CD14-positive monocyte (primary cell): ENCODE measurements around the gene CENPL. TPM values are rescaled to one million over a fixed set of nuclear protein-coding genes. Genes with fewer than 3 reads are reported as not detected.
"Not testable (repeated sequence)": the region's sequence is repeated elsewhere in the genome, so short reads cannot be mapped to it uniquely, and the experiment has no call there.

ENCODE experiments used
- DNase-seq, 3 donors: peaks; one replicate each; pipeline ENCODE4 v3.0.0-alpha.2; 2011 to 2022
- H2AFZ ChIP-seq: 2 replicates; pipeline ENCODE4 v1.6.0; 2012; ENCODE audit warnings: mild to moderate bottlenecking, low read depth, low read length, inconsistent platforms; ENCODE audit not compliant: insufficient read depth, poor library complexity, severe bottlenecking
- H3K27ac ChIP-seq, 2 donors: 1 replicate in 1 of 2; 2 replicates in 1 of 2; pipeline ENCODE4 v1.5.1; 2012 to 2013; ENCODE audit warnings: low read length in 2 of 2, control low read depth in 1 of 2, inconsistent platforms in 1 of 2, low read depth in 1 of 2, mild to moderate bottlenecking in 1 of 2
- H3K27me3 ChIP-seq, 2 donors: one replicate each; pipeline versions ENCODE4 v1.6.0 to v1.6.1; 2011 to 2013; ENCODE audit warnings: low read length in 2 of 2; ENCODE audit not compliant: control insufficient read depth in 2 of 2, insufficient read depth in 2 of 2
- H3K36me3 ChIP-seq, 2 donors: replicated peaks in 1 of 2; 1 replicate in 1 of 2; 2 replicates in 1 of 2; pipeline versions ENCODE4 v1.5.1 to v1.6.1; 2012 to 2013; ENCODE audit warnings: low read length in 2 of 2, control low read depth in 1 of 2, inconsistent platforms in 1 of 2, mild to moderate bottlenecking in 1 of 2; ENCODE audit not compliant: insufficient read depth in 2 of 2, control insufficient read depth in 1 of 2
- H3K4me1 ChIP-seq, 2 donors: 1 replicate in 1 of 2; 2 replicates in 1 of 2; pipeline versions ENCODE4 v1.5.1 to v1.6.1; 2012 to 2013; ENCODE audit warnings: low read length in 2 of 2, control low read depth in 1 of 2, inconsistent platforms in 1 of 2, mild to moderate bottlenecking in 1 of 2, moderate library complexity in 1 of 2; ENCODE audit not compliant: insufficient read depth in 2 of 2, control insufficient read depth in 1 of 2
- H3K4me2 ChIP-seq: replicated peaks from 2 replicates; pipeline ENCODE3; 2012; ENCODE audit warnings: low read length, moderate library complexity, mild to moderate bottlenecking; ENCODE audit not compliant: poor library complexity, severe bottlenecking; ENCODE audit errors: extremely low read depth
- H3K4me3 ChIP-seq, 3 experiments: fragments of 200-600 bp in 1 of 3; sonication (generic) in 1 of 3; replicated peaks in 1 of 3; 1 replicate in 2 of 3; 2 replicates in 1 of 3; pipeline ENCODE4 v1.5.1; 2011 to 2013; ENCODE audit warnings: low read length in 3 of 3, mild to moderate bottlenecking in 3 of 3, control low read depth in 2 of 3, low read depth in 2 of 3, inconsistent platforms in 1 of 3, moderate library complexity in 1 of 3
- H3K79me2 ChIP-seq: 2 replicates; pipeline ENCODE4 v1.6.0; 2012; ENCODE audit warnings: mild to moderate bottlenecking, control low read depth, inconsistent platforms, low read length, moderate library complexity; ENCODE audit not compliant: insufficient read depth
- H3K9ac ChIP-seq: 2 replicates; pipeline ENCODE4 v1.6.0; 2017; ENCODE audit warnings: low read length, mild to moderate bottlenecking; ENCODE audit not compliant: insufficient read depth, poor library complexity, severe bottlenecking
- H3K9me3 ChIP-seq, 2 donors: replicated peaks in 1 of 2; 1 replicate in 1 of 2; 2 replicates in 1 of 2; pipeline versions ENCODE4 v1.5.1 to v1.6.1; 2012 to 2013; ENCODE audit warnings: low read length in 2 of 2, control low read depth in 1 of 2; ENCODE audit not compliant: control insufficient read depth in 1 of 2, insufficient read depth in 1 of 2
- H4K20me1 ChIP-seq: 2 replicates; pipeline ENCODE4 v1.6.0; 2012; ENCODE audit warnings: mild to moderate bottlenecking, low read length, control low read depth, moderate library complexity; ENCODE audit not compliant: insufficient read depth
- H3K27ac Mint-ChIP-seq, 7 donors: one replicate each; pipeline ENCODE4 v1.8.0; 2020; ENCODE audit warnings: mild to moderate bottlenecking in 7 of 7, mixed read lengths in 7 of 7, moderate library complexity in 6 of 7, inconsistent platforms in 2 of 7
- H3K27me3 Mint-ChIP-seq, 3 donors: one replicate each; pipeline ENCODE4 v1.8.0; 2021 to 2022; ENCODE audit warnings: low read depth in 3 of 3, mild to moderate bottlenecking in 3 of 3, mixed read lengths in 3 of 3, moderate library complexity in 3 of 3, inconsistent platforms in 1 of 3
- H3K36me3 Mint-ChIP-seq, 2 donors: one replicate each; pipeline ENCODE4 v1.8.0; 2020; ENCODE audit warnings: mixed read lengths in 2 of 2, inconsistent platforms in 1 of 2, mild to moderate bottlenecking in 1 of 2
- H3K4me1 Mint-ChIP-seq: one replicate; pipeline ENCODE4 v1.8.0; 2020; ENCODE audit warnings: mild to moderate bottlenecking, mixed read lengths
- H3K4me3 Mint-ChIP-seq, 2 donors: one replicate each; pipeline ENCODE4 v1.8.0; 2020; ENCODE audit warnings: mild to moderate bottlenecking in 2 of 2, mixed read lengths in 2 of 2, moderate library complexity in 1 of 2
- H3K9me3 Mint-ChIP-seq, 7 donors: one replicate each; pipeline ENCODE4 v1.8.0; 2020 to 2022; ENCODE audit warnings: mixed read lengths in 7 of 7, mild to moderate bottlenecking in 6 of 7, moderate library complexity in 6 of 7, inconsistent platforms in 2 of 7
- CTCF ChIP-seq: fragments of 200-600 bp; IDR thresholded peaks from one replicate; pipeline ENCODE4 v1.8.0; 2022; ENCODE audit warnings: antibody characterized with exemption, mild to moderate bottlenecking
- WGBS: methylation state at CpG from one replicate; pipeline ENCODE4 v1.1.5; 2013; ENCODE audit warnings: missing lambda C conversion rate; ENCODE audit not compliant: insufficient coverage; 5-methylcytosine and 5-hydroxymethylcytosine counted together
- intact Hi-C, 2 donors: fragments of 100-400 bp; cut with micrococcal nuclease; formaldehyde crosslinking; loops; one replicate each; pipeline versions ENCODE4 v1.15.0 to v1.15.1; 2023
- polyA plus RNA-seq, 3 donors: library from polyadenylated mRNA; depleted of rRNA in 1 of 3; unstranded in 2 of 3; stranded (reverse) in 1 of 3; fragments of 300-500 nt in 2 of 3; fragments of >200 nt in 1 of 3; fragmentation: Illumina TruSeq in 2 of 3; gene quantifications; 1 replicate in 2 of 3; 2 replicates in 1 of 3; pipeline ENCODE4 v1.2.3, GENCODE V29; 2012 to 2021

Gene CENPL
- polyA plus RNA-seq, 3 donors: 0.49 to 2.6 (median 0.81) TPM

GRCh38 chr1:173821680-173822079 is 3.0 kb downstream of the CENPL start:
- peak overlapping the region in 1 of 7 donors; percentile 77 for H3K27ac Mint-ChIP-seq

GRCh38 chr1:173818459-173818858 is 6.2 kb downstream of the CENPL start:
- H3K4me1 Mint-ChIP-seq: peaks cover 29% of the 10 kb centered on the region

More at GRCh38 chr1:173821680-173822079, 3.0 kb downstream of the CENPL start:
- Histone ChIP-seq H3K36me3 (peaks cover 7 to 20% of the 10 kb centered on the region in 2 donors), H3K79me2 (peaks cover 78% of the 10 kb centered on the region), H3K27me3 (no peaks in the 10 kb centered on the region), H4K20me1 (no peaks in the 10 kb centered on the region), H3K4me3 (no peak overlapping the region), H2AFZ (no peak overlapping the region), H3K4me2 (no peak overlapping the region), H3K4me1 (peaks cover 15 to 21% of the 10 kb centered on the region in 2 donors), H3K9me3 (no peaks in the 10 kb centered on the region), H3K9ac (no peak overlapping the region), H3K27ac (no peak overlapping the region)
- no peak for DNase-seq
- TF ChIP-seq CTCF: no peak
- H3K36me3 Mint-ChIP-seq: peaks cover 7 to 32% of the 10 kb centered on the region in 2 donors
- WGBS: 96% methylated on average over 3 of the region's 4 CpGs
- H3K9me3 Mint-ChIP-seq: no peaks in the 10 kb centered on the region
- H3K4me1 Mint-ChIP-seq: peaks cover 33% of the 10 kb centered on the region
- no peak overlapping the region for H3K4me3 Mint-ChIP-seq
- intact Hi-C loops: loop anchor here (5.0 kb wide), 5 partner anchors 344 to 1074 kb away; partner anchors contain the start of gene PRDX6 (in 2 of the 2)
- no peaks in the 10 kb centered on the region for H3K27me3 Mint-ChIP-seq

GRCh38 chr1:173813654-173814053 is 11.0 kb downstream of the CENPL start:
- H3K9me3 Mint-ChIP-seq, DNase-seq, H3K4me3 ChIP-seq, intact Hi-C loops, H3K4me3 Mint-ChIP-seq, H3K27me3 ChIP-seq, H3K27ac ChIP-seq, H3K4me1 Mint-ChIP-seq, H3K9me3 ChIP-seq, H4K20me1 ChIP-seq, H3K27me3 Mint-ChIP-seq, H3K4me2 ChIP-seq, H3K4me1 ChIP-seq, H3K9ac ChIP-seq, H2AFZ ChIP-seq: not testable (repeated sequence)
- H3K36me3 ChIP-seq: peaks cover 13 to 35% of the 10 kb centered on the region in 2 donors
- H3K36me3 Mint-ChIP-seq: peaks cover 28 to 63% of the 10 kb centered on the region in 2 donors
- peak overlapping the region in 1 of 7 donors; percentile 51 for H3K27ac Mint-ChIP-seq
- WGBS: no CpG with 5 or more reads among the region's 5 CpGs
- peaks cover 77% of the 10 kb centered on the region for H3K79me2 ChIP-seq

More at GRCh38 chr1:173818459-173818858, 6.2 kb downstream of the CENPL start:
- Histone ChIP-seq H3K9ac (no peak overlapping the region), H3K4me3 (no peak overlapping the region), H3K4me1 (peaks cover 4 to 8% of the 10 kb centered on the region in 2 donors), H4K20me1 (no peaks in the 10 kb centered on the region), H3K27ac (peak overlapping the region in 1 of 2 donors; percentile 11), H3K4me2 (no peak overlapping the region), H3K36me3 (peaks cover 7 to 20% of the 10 kb centered on the region in 2 donors), H3K27me3 (no peaks in the 10 kb centered on the region), H2AFZ (no peak overlapping the region), H3K9me3 (no peaks in the 10 kb centered on the region), H3K79me2 (peaks cover 93% of the 10 kb centered on the region)
- Mint-ChIP-seq H3K9me3 (peaks cover 0 to 3% (median 0%) of the 10 kb centered on the region in 7 donors), H3K27me3 (no peaks in the 10 kb centered on the region), H3K36me3 (peaks cover 13 to 38% of the 10 kb centered on the region in 2 donors), H3K4me3 (no peak overlapping the region), H3K27ac (peak overlapping the region in 1 of 7 donors; percentile 26)
- TF ChIP-seq CTCF: no peak
- 100% methylated on average over 1 of the region's 1 CpG for WGBS
- no peak for DNase-seq
- intact Hi-C loops: no loop called here
